Measurements from ENCODE around the gene TANGO6.
A peak's percentile ranks its signal among the peaks of the same experiment; 100 is the strongest.

TANGO6 gene

GRCh38 chr16:68887107-68887506 is 43.8 kb downstream of the TANGO6 start:
- no peak overlapping the region for H3K27ac ChIP-seq (ENCODE audit: low read depth, low read length)
- no peaks in the 10 kb centered on the region for H3K27me3 ChIP-seq (ENCODE audit: control insufficient read depth in 5 of 5, insufficient read depth in 4 of 5, low read length in 5 of 5)
- H3K9me3 ChIP-seq (ENCODE audit: control insufficient read depth in 5 of 5, low read length in 5 of 5): no peaks in the 10 kb centered on the region
- H3K4me3 ChIP-seq (ENCODE audit: low read depth in 1 of 5, low read length in 5 of 5): no peak overlapping the region
- H3K36me3 ChIP-seq (ENCODE audit: control insufficient read depth in 5 of 5, insufficient read depth in 5 of 5, low read length in 5 of 5): peaks cover 0 to 15% (median 3%) of the 10 kb centered on the region in 5 donors
- peaks cover 0 to 14% (median 9%) of the 10 kb centered on the region in 5 donors for H3K4me1 ChIP-seq (ENCODE audit: control insufficient read depth in 5 of 5, insufficient read depth in 5 of 5, low read length in 5 of 5)
- no peak overlapping the region for H3K9ac ChIP-seq (ENCODE audit: low read length in 5 of 5)

GRCh38 chr16:68889508-68890150 is 46.3 kb downstream of the TANGO6 start:
- no peak overlapping the region for H3K9ac ChIP-seq (ENCODE audit: low read length in 5 of 5)
- H3K27ac ChIP-seq (ENCODE audit: low read depth, low read length): no peak overlapping the region
- peaks cover 0 to 13% (median 9%) of the 10 kb centered on the region in 5 donors for H3K4me1 ChIP-seq (ENCODE audit: control insufficient read depth in 5 of 5, insufficient read depth in 5 of 5, low read length in 5 of 5)
- H3K9me3 ChIP-seq (ENCODE audit: control insufficient read depth in 5 of 5, low read length in 5 of 5): no peaks in the 10 kb centered on the region
- H3K4me3 ChIP-seq (ENCODE audit: low read depth in 1 of 5, low read length in 5 of 5): no peak overlapping the region
- H3K36me3 ChIP-seq (ENCODE audit: control insufficient read depth in 5 of 5, insufficient read depth in 5 of 5, low read length in 5 of 5): peaks cover 0 to 10% (median 0%) of the 10 kb centered on the region in 5 donors
- no peaks in the 10 kb centered on the region for H3K27me3 ChIP-seq (ENCODE audit: control insufficient read depth in 5 of 5, insufficient read depth in 4 of 5, low read length in 5 of 5)

- H3K27ac ChIP-seq (ENCODE audit: low read depth, low read length): no peak overlapping the region
- peaks cover 0 to 5% (median 0%) of the 10 kb centered on the region in 5 donors for H3K36me3 ChIP-seq (ENCODE audit: control insufficient read depth in 5 of 5, insufficient read depth in 5 of 5, low read length in 5 of 5)
- peaks cover 0 to 9% (median 7%) of the 10 kb centered on the region in 5 donors for H3K4me1 ChIP-seq (ENCODE audit: control insufficient read depth in 5 of 5, insufficient read depth in 5 of 5, low read length in 5 of 5)
- no peak overlapping the region for H3K4me3 ChIP-seq (ENCODE audit: low read depth in 1 of 5, low read length in 5 of 5)
- no peaks in the 10 kb centered on the region for H3K27me3 ChIP-seq (ENCODE audit: control insufficient read depth in 5 of 5, insufficient read depth in 4 of 5, low read length in 5 of 5)
- no peak overlapping the region for H3K9ac ChIP-seq (ENCODE audit: low read length in 5 of 5)
- no peaks in the 10 kb centered on the region for H3K9me3 ChIP-seq (ENCODE audit: control insufficient read depth in 5 of 5, low read length in 5 of 5)
Measured at GRCh38 chr16:68892214-68892613, 48.9 kb downstream of the TANGO6 start.

- H3K9me3 ChIP-seq (ENCODE audit: control insufficient read depth in 5 of 5, low read length in 5 of 5): no peaks in the 10 kb centered on the region
- H3K4me3 ChIP-seq (ENCODE audit: low read depth in 1 of 5, low read length in 5 of 5): no peak overlapping the region
- peaks cover 0 to 9% (median 7%) of the 10 kb centered on the region in 5 donors for H3K4me1 ChIP-seq (ENCODE audit: control insufficient read depth in 5 of 5, insufficient read depth in 5 of 5, low read length in 5 of 5)
- no peaks in the 10 kb centered on the region for H3K27me3 ChIP-seq (ENCODE audit: control insufficient read depth in 5 of 5, insufficient read depth in 4 of 5, low read length in 5 of 5)
- no peak overlapping the region for H3K27ac ChIP-seq (ENCODE audit: low read depth, low read length)
- peaks cover 0 to 5% (median 0%) of the 10 kb centered on the region in 5 donors for H3K36me3 ChIP-seq (ENCODE audit: control insufficient read depth in 5 of 5, insufficient read depth in 5 of 5, low read length in 5 of 5)
- no peak overlapping the region for H3K9ac ChIP-seq (ENCODE audit: low read length in 5 of 5)
Measured at GRCh38 chr16:68892898-68893297, 49.6 kb downstream of the TANGO6 start.

- H3K9ac ChIP-seq (ENCODE audit: low read length in 5 of 5): no peak overlapping the region
Measured at GRCh38 chr16:68893710-68894705, 50.7 kb downstream of the TANGO6 start.

GRCh38 chr16:68894714-68895113 is 51.4 kb downstream of the TANGO6 start:
- Histone ChIP-seq H3K9ac (ENCODE audit: low read length in 5 of 5) (no peak overlapping the region), H3K27me3 (ENCODE audit: control insufficient read depth in 5 of 5, insufficient read depth in 4 of 5, low read length in 5 of 5) (no peaks in the 10 kb centered on the region), H3K36me3 (ENCODE audit: control insufficient read depth in 5 of 5, insufficient read depth in 5 of 5, low read length in 5 of 5) (peaks cover 0 to 5% (median 0%) of the 10 kb centered on the region in 5 donors), H3K27ac (ENCODE audit: low read depth, low read length) (no peak overlapping the region), H3K4me3 (ENCODE audit: low read depth in 1 of 5, low read length in 5 of 5) (no peak overlapping the region), H3K4me1 (ENCODE audit: control insufficient read depth in 5 of 5, insufficient read depth in 5 of 5, low read length in 5 of 5) (peaks cover 0 to 6% (median 3%) of the 10 kb centered on the region in 5 donors), H3K9me3 (ENCODE audit: control insufficient read depth in 5 of 5, low read length in 5 of 5) (no peaks in the 10 kb centered on the region)

More at GRCh38 chr16:68893710-68894705, 50.7 kb downstream of the TANGO6 start:
- Histone ChIP-seq H3K36me3 (ENCODE audit: control insufficient read depth in 5 of 5, insufficient read depth in 5 of 5, low read length in 5 of 5) (peaks cover 0 to 5% (median 0%) of the 10 kb centered on the region in 5 donors), H3K4me3 (ENCODE audit: low read depth in 1 of 5, low read length in 5 of 5) (no peak overlapping the region), H3K4me1 (ENCODE audit: control insufficient read depth in 5 of 5, insufficient read depth in 5 of 5, low read length in 5 of 5) (peaks cover 0 to 9% (median 7%) of the 10 kb centered on the region in 5 donors), H3K27me3 (ENCODE audit: control insufficient read depth in 5 of 5, insufficient read depth in 4 of 5, low read length in 5 of 5) (no peaks in the 10 kb centered on the region), H3K27ac (ENCODE audit: low read depth, low read length) (no peak overlapping the region), H3K9me3 (ENCODE audit: control insufficient read depth in 5 of 5, low read length in 5 of 5) (no peaks in the 10 kb centered on the region)

- H3K4me1 ChIP-seq (ENCODE audit: control insufficient read depth in 5 of 5, insufficient read depth in 5 of 5, low read length in 5 of 5): peaks cover 0 to 12% (median 5%) of the 10 kb centered on the region in 5 donors
- peaks cover 3 to 6% (median 5%) of the 10 kb centered on the region in 5 donors for H3K36me3 ChIP-seq (ENCODE audit: control insufficient read depth in 5 of 5, insufficient read depth in 5 of 5, low read length in 5 of 5)
- no peaks in the 10 kb centered on the region for H3K27me3 ChIP-seq (ENCODE audit: control insufficient read depth in 5 of 5, insufficient read depth in 4 of 5, low read length in 5 of 5)
- H3K27ac ChIP-seq (ENCODE audit: low read depth, low read length): no peak overlapping the region
- H3K9ac ChIP-seq (ENCODE audit: low read length in 5 of 5): peak overlapping the region in 1 of 5 donors; percentile 30
- no peak overlapping the region for H3K4me3 ChIP-seq (ENCODE audit: low read depth in 1 of 5, low read length in 5 of 5)
- no peaks in the 10 kb centered on the region for H3K9me3 ChIP-seq (ENCODE audit: control insufficient read depth in 5 of 5, low read length in 5 of 5)
Measured at GRCh38 chr16:68898026-68898425, 54.7 kb downstream of the TANGO6 start.

- Histone ChIP-seq H3K4me3 (ENCODE audit: low read depth in 1 of 5, low read length in 5 of 5) (no peak overlapping the region), H3K9me3 (ENCODE audit: control insufficient read depth in 5 of 5, low read length in 5 of 5) (no peaks in the 10 kb centered on the region), H3K27ac (ENCODE audit: low read depth, low read length) (no peak overlapping the region), H3K4me1 (ENCODE audit: control insufficient read depth in 5 of 5, insufficient read depth in 5 of 5, low read length in 5 of 5) (peaks cover 0 to 12% (median 5%) of the 10 kb centered on the region in 5 donors), H3K9ac (ENCODE audit: low read length in 5 of 5) (no peak overlapping the region), H3K36me3 (ENCODE audit: control insufficient read depth in 5 of 5, insufficient read depth in 5 of 5, low read length in 5 of 5) (peaks cover 3 to 9% (median 5%) of the 10 kb centered on the region in 5 donors), H3K27me3 (ENCODE audit: control insufficient read depth in 5 of 5, insufficient read depth in 4 of 5, low read length in 5 of 5) (no peaks in the 10 kb centered on the region)
Measured at GRCh38 chr16:68900009-68900408, 56.7 kb downstream of the TANGO6 start.

- H3K4me1 ChIP-seq (ENCODE audit: control insufficient read depth in 5 of 5, insufficient read depth in 5 of 5, low read length in 5 of 5): peaks cover 0 to 12% (median 5%) of the 10 kb centered on the region in 5 donors
- no peaks in the 10 kb centered on the region for H3K9me3 ChIP-seq (ENCODE audit: control insufficient read depth in 5 of 5, low read length in 5 of 5)
- H3K4me3 ChIP-seq (ENCODE audit: low read depth in 1 of 5, low read length in 5 of 5): no peak overlapping the region
- H3K36me3 ChIP-seq (ENCODE audit: control insufficient read depth in 5 of 5, insufficient read depth in 5 of 5, low read length in 5 of 5): peaks cover 3 to 9% (median 5%) of the 10 kb centered on the region in 5 donors
- H3K9ac ChIP-seq (ENCODE audit: low read length in 5 of 5): no peak overlapping the region
- no peaks in the 10 kb centered on the region for H3K27me3 ChIP-seq (ENCODE audit: control insufficient read depth in 5 of 5, insufficient read depth in 4 of 5, low read length in 5 of 5)
- no peak overlapping the region for H3K27ac ChIP-seq (ENCODE audit: low read depth, low read length)
Measured at GRCh38 chr16:68902003-68902968, 59.0 kb downstream of the TANGO6 start.

Measured in subcutaneous abdominal adipose tissue (tissue), 5 donors.